ENCODE results near the gene HOXD13. TPM values are rescaled to one million over a fixed set of nuclear protein-coding genes. Genes with fewer than 3 reads are reported as not detected.

HOXD13 gene
- total RNA-seq, 4 donors from 2014 or later: 0.32 TPM; not detected in 3

DNA sequence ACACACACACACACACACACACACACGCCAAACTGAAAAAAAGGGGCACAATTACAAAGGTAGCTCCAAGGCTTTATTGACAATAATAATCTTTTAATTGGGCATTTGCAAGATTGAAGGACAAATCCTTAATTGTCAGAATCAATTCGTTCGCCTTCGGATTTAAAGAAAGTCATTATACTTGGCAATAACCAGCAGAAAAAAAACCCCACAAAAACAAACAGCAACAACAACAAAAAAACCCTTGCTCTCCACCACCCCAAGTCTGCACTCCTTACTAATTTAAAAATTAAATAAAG is 35.2 kb downstream of the HOXD13 start:
- TF ChIP-seq EP300 (IDR thresholded peaks at IDR 0.05; ENCODE audit: low read depth) (no peak), POLR2A (IDR thresholded peaks at IDR 0.05) (no peak), POLR2AphosphoS5 (IDR thresholded peaks at IDR 0.05) (no peak)
- TF ChIP-seq, protein P1, sequence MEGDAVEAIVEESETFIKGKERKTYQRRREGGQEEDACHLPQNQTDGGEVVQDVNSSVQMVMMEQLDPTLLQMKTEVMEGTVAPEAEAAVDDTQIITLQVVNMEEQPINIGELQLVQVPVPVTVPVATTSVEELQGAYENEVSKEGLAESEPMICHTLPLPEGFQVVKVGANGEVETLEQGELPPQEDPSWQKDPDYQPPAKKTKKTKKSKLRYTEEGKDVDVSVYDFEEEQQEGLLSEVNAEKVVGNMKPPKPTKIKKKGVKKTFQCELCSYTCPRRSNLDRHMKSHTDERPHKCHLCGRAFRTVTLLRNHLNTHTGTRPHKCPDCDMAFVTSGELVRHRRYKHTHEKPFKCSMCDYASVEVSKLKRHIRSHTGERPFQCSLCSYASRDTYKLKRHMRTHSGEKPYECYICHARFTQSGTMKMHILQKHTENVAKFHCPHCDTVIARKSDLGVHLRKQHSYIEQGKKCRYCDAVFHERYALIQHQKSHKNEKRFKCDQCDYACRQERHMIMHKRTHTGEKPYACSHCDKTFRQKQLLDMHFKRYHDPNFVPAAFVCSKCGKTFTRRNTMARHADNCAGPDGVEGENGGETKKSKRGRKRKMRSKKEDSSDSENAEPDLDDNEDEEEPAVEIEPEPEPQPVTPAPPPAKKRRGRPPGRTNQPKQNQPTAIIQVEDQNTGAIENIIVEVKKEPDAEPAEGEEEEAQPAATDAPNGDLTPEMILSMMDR (IDR thresholded peaks at IDR 0.05): no peak
- Histone ChIP-seq H3K4me3 (peak overlapping the region in 1 of 4 donors; percentile 55), H3K36me3 (no peaks in the 10 kb centered on the region), H3K4me1 (peaks cover 7 to 53% (median 32%) of the 10 kb centered on the region in 4 donors), H3K27me3 (peaks cover 91% of the 10 kb centered on the region), H3K9me3 (no peaks in the 10 kb centered on the region), H3K27ac (peak overlapping the region; percentile 94 to 96 (median 94))
- in situ Hi-C loops (cut with MboI; ENCODE audit: low pct_ligation_motif_present in 1 of 4, low pct_unique_long_range_greater_than_20kb in 1 of 4, low sequenced_read_pairs in 3 of 4): loop anchor here (5.0 to 25.0 kb wide), 6 partner anchors 327 to 1027 kb away; no protein-coding TSS in a partner anchor
- 35 to 41% methylated on average over 4 of the region's 4 CpGs for WGBS, 2 donors (ENCODE audit: low coverage in 1 of 2)
- no peak for DNase-seq
- intact Hi-C loops (cut with DNase I; ENCODE audit: low total_unique reads): loop anchor here (5.0 kb wide), 1 partner anchor 510 kb away; no protein-coding TSS in a partner anchor

DNA sequence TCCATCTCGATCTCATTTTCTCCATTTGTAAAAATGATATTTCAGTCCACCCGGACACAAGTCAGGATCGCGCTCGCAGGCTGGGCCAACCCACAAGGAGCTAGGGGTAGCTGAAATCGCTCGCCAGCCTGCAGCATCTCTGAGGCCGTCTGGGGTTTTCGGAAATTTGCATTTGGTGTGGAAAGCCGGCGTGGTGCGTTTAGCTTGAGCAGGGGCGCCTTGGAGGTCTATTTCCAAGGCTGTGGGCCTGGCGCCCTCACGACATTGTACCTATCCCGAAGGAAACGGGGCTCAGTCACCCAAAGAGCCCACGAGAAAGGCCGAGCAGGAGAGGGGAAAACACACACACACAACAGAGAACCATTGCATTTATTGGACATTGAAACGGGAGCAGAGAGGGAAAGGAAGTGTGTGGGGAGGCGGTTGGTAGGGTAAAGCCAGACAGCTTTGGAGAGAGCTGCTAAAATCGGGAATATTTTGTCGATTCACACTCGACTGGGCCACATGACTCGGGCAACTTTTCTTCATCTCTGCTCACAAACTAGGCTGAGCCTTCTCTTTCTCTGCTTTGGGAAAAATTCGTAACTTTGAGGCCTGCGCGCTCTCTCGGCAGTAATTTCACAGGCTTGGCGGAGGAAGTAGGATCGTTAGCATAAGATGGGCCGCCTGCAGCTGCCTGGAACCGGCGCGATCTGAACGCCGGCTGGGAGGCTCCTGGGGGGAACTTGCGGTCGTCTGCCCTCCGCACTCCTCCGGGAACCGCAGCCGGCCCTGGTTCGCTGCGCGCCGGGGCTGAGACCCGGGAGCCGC is 35.9 kb downstream of the HOXD13 start:
- H3K27me3 ChIP-seq: peaks cover 91% of the 10 kb centered on the region
- H3K9me3 ChIP-seq: no peaks in the 10 kb centered on the region
- in situ Hi-C loops (cut with MboI; ENCODE audit: low pct_ligation_motif_present in 1 of 4, low pct_unique_long_range_greater_than_20kb in 1 of 4, low sequenced_read_pairs in 3 of 4) (loop anchor here (5.0 to 25.0 kb wide), 6 partner anchors 326 to 1026 kb away; no protein-coding TSS in a partner anchor), intact Hi-C loops (cut with DNase I; ENCODE audit: low total_unique reads) (loop anchor here (5.0 kb wide), 1 partner anchor 509 kb away; no protein-coding TSS in a partner anchor)
- H3K4me3 ChIP-seq: peak overlapping the region; percentile 10 to 68 (median 50)
- TF ChIP-seq, protein P1 (IDR thresholded peaks at IDR 0.05): no peak
- no peak for TF ChIP-seq POLR2A (IDR thresholded peaks at IDR 0.05)
- no peak for TF ChIP-seq EP300 (IDR thresholded peaks at IDR 0.05; ENCODE audit: low read depth)
- TF ChIP-seq POLR2AphosphoS5 (IDR thresholded peaks at IDR 0.05): no peak
- peaks cover 12 to 53% (median 33%) of the 10 kb centered on the region in 4 donors for H3K4me1 ChIP-seq
- H3K27ac ChIP-seq: peak overlapping the region; percentile 94 to 96 (median 94)
- no peak for DNase-seq
- H3K36me3 ChIP-seq: no peaks in the 10 kb centered on the region
- 20 to 46% methylated on average over 10 to 44 of the region's 49 CpGs for WGBS, 2 donors (ENCODE audit: low coverage in 1 of 2)

DNA sequence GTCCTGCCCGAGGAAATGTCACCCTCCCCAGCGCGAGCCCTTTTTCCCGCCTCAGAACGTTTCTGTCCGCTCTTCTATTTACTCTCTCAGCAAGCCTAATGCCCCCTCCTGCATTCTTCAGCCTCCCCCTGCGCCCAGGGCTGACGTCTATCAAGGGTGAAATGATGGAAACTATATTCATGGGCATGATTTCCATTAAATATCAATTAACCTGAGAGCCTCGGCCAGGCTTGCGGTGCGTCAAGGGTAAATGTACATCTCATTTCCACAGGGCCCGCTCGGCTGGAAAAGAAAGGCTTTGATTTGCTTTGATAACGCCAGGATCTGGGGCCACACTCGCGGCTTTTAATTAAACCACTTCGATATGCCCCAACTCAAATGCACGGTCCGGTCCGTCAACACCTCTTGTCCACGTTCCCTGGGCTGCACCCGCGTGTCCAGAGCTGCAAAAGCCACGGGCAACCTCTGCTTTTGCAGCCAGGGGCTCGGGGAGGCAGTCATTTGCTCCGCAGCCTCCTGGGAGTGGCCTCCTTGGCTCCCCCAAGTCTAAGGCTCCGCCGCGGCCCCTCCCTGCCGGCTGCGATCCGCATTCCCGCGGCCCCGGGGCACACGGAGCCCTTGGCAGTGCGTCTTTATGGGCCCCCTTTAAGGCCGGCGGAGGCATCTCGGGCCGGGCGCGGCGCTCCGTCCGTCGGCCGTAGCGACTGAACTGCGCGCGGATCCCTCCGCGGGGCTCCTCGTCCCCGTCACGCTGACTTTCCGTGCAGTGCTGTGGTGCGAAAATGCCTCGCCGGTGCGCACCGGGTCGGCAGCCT is 36.7 kb downstream of the HOXD13 start, which contains the start of gene HOXD8:
TSS of gene HOXD8 (plus strand) at position 724 of the 815 bp plus-strand sequence. CDS start 662 bp downstream, outside the sequence.
- Histone ChIP-seq H3K36me3 (no peaks in the 10 kb centered on the region), H3K4me1 (peaks cover 12 to 55% (median 31%) of the 10 kb centered on the region in 4 donors), H3K27ac (peak within 1 kb of the TSS; percentile 94 to 96 (median 94)), H3K4me3 (peak within 1 kb of the TSS; percentile 44 to 68 (median 57)), H3K27me3 (peaks cover 83% of the 10 kb centered on the region), H3K9me3 (no peaks in the 10 kb centered on the region)
- in situ Hi-C loops (cut with MboI; ENCODE audit: low pct_ligation_motif_present in 1 of 4, low pct_unique_long_range_greater_than_20kb in 1 of 4, low sequenced_read_pairs in 3 of 4): loop anchor here (5.0 to 25.0 kb wide), 6 partner anchors 326 to 1026 kb away; no protein-coding TSS in a partner anchor
- DNase-seq: peak; percentile 75
- TF ChIP-seq POLR2A (IDR thresholded peaks at IDR 0.05) (peak; percentile 51), EP300 (IDR thresholded peaks at IDR 0.05; ENCODE audit: low read depth) (no peak), POLR2AphosphoS5 (IDR thresholded peaks at IDR 0.05) (peak; percentile 77 to 83 (median 80))
- TF ChIP-seq, protein P1 (IDR thresholded peaks at IDR 0.05): peak in 2 of 5 experiments; percentile 9 to 12
- 2 to 13% methylated on average over 8 to 64 of the region's 64 CpGs for WGBS, 2 donors (ENCODE audit: low coverage in 1 of 2)
- intact Hi-C loops (cut with DNase I; ENCODE audit: low total_unique reads): loop anchor here (5.0 kb wide), 1 partner anchor 508 kb away; no protein-coding TSS in a partner anchor
